ENCODE measurements around the gene ZNF341. TPM values are rescaled to one million over a fixed set of nuclear protein-coding genes. Genes with fewer than 3 reads are reported as not detected.

ZNF341 gene
- total and polyA plus RNA-seq, 9 of the 15 experiments (the other 6 are each of a cell fraction or from before 2014, with no cell fraction given), result 0.08 to 2.6 (median 1.0) TPM

- TF ChIP-seq NR3C1 (CRISPR knock-in tag; IDR thresholded peaks at IDR 0.05) (no peak), RBM17 (IDR thresholded peaks at IDR 0.05; ENCODE audit: borderline replicate concordance, low read depth, low read length) (no peak), NEUROD1 (IDR thresholded peaks at IDR 0.05; ENCODE audit: borderline replicate concordance, low read depth, low read length, partially characterized antibody) (no peak), RFX5 (IDR thresholded peaks at IDR 0.05; ENCODE audit: low read depth, low read length) (no peak), EGR1 (conservative IDR thresholded peaks at IDR 0.05) (no peak), TFE3 (CRISPR knock-in tag; IDR thresholded peaks at IDR 0.05) (no peak), PHF21A (IDR thresholded peaks at IDR 0.05; ENCODE audit: borderline replicate concordance, low read depth) (no peak), NR4A1 (CRISPR knock-in tag; IDR thresholded peaks at IDR 0.05) (no peak), NR4A1 (tag; IDR thresholded peaks at IDR 0.05) (no peak), POLR2B (IDR thresholded peaks at IDR 0.05; ENCODE audit: low read depth, partially characterized antibody) (no peak), SOX6 (IDR thresholded peaks at IDR 0.05) (no peak), ZNF384 (IDR thresholded peaks at IDR 0.05; ENCODE audit: low read depth, low read length) (no peak), FOXA3 (CRISPR knock-in tag; conservative IDR thresholded peaks at IDR 0.05 in 1 of 2, IDR thresholded peaks at IDR 0.05 in 1 of 2) (no peak), ZNF561 (CRISPR knock-in tag; conservative IDR thresholded peaks at IDR 0.05) (no peak), FOXJ2 (tag; IDR thresholded peaks at IDR 0.05) (no peak), CREB3 (tag; conservative IDR thresholded peaks at IDR 0.05; ENCODE audit: low read depth) (no peak), HNRNPLL (IDR thresholded peaks at IDR 0.05; ENCODE audit: low read depth, low read length, poor library complexity, severe bottlenecking) (no peak), ZNF740 (CRISPR knock-in tag; IDR thresholded peaks at IDR 0.05) (no peak), ZNF740 (tag; IDR thresholded peaks at IDR 0.05) (no peak), CC2D1A (IDR thresholded peaks at IDR 0.05) (peak; percentile 59; the same call in 1 of the 2 replicates)
- TF ChIP-seq, protein P1, sequence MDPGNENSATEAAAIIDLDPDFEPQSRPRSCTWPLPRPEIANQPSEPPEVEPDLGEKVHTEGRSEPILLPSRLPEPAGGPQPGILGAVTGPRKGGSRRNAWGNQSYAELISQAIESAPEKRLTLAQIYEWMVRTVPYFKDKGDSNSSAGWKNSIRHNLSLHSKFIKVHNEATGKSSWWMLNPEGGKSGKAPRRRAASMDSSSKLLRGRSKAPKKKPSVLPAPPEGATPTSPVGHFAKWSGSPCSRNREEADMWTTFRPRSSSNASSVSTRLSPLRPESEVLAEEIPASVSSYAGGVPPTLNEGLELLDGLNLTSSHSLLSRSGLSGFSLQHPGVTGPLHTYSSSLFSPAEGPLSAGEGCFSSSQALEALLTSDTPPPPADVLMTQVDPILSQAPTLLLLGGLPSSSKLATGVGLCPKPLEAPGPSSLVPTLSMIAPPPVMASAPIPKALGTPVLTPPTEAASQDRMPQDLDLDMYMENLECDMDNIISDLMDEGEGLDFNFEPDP (CRISPR knock-in tag; IDR thresholded peaks at IDR 0.05), result no peak
- TF ChIP-seq, protein P2, sequence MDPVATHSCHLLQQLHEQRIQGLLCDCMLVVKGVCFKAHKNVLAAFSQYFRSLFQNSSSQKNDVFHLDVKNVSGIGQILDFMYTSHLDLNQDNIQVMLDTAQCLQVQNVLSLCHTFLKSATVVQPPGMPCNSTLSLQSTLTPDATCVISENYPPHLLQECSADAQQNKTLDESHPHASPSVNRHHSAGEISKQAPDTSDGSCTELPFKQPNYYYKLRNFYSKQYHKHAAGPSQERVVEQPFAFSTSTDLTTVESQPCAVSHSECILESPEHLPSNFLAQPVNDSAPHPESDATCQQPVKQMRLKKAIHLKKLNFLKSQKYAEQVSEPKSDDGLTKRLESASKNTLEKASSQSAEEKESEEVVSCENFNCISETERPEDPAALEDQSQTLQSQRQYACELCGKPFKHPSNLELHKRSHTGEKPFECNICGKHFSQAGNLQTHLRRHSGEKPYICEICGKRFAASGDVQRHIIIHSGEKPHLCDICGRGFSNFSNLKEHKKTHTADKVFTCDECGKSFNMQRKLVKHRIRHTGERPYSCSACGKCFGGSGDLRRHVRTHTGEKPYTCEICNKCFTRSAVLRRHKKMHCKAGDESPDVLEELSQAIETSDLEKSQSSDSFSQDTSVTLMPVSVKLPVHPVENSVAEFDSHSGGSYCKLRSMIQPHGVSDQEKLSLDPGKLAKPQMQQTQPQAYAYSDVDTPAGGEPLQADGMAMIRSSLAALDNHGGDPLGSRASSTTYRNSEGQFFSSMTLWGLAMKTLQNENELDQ (CRISPR knock-in tag; IDR thresholded peaks at IDR 0.05; ENCODE audit: borderline replicate concordance), result no peak
Observed at GRCh38 chr20:33791959-33792597, 60.3 kb downstream of the ZNF341 start (continued).

All from K562 (cell line).